Neural cell (in vitro differentiated cells): ENCODE results near the gene TCP11.

Experiments
- EZH2 ChIP-seq: fragments of 200-600, 300-800 bp; shearing (Covaris generic), sonication (generic); IDR thresholded peaks from 2 replicates; pipeline ENCODE4 v1.6.1; 2014; ENCODE audit warnings: antibody characterized with exemption, low read length, borderline replicate concordance, mild to moderate bottlenecking; ENCODE audit not compliant: insufficient read depth, poor library complexity, severe bottlenecking
- TAF1 ChIP-seq: IDR thresholded peaks from 2 replicates; pipeline ENCODE4 v1.6.1; 2012; ENCODE audit warnings: low read depth
- TF ChIP-seq, protein P1 (sequence below): fragments of 450-650 bp; IDR thresholded peaks from 2 replicates; pipeline ENCODE4 v1.5.1; 2014; ENCODE audit warnings: antibody characterized with exemption, mild to moderate bottlenecking, moderate library complexity; ENCODE audit not compliant: poor library complexity, severe bottlenecking

- TF ChIP-seq, protein P1, sequence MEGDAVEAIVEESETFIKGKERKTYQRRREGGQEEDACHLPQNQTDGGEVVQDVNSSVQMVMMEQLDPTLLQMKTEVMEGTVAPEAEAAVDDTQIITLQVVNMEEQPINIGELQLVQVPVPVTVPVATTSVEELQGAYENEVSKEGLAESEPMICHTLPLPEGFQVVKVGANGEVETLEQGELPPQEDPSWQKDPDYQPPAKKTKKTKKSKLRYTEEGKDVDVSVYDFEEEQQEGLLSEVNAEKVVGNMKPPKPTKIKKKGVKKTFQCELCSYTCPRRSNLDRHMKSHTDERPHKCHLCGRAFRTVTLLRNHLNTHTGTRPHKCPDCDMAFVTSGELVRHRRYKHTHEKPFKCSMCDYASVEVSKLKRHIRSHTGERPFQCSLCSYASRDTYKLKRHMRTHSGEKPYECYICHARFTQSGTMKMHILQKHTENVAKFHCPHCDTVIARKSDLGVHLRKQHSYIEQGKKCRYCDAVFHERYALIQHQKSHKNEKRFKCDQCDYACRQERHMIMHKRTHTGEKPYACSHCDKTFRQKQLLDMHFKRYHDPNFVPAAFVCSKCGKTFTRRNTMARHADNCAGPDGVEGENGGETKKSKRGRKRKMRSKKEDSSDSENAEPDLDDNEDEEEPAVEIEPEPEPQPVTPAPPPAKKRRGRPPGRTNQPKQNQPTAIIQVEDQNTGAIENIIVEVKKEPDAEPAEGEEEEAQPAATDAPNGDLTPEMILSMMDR: no peak
- TF ChIP-seq EZH2: no peak
- no peak for TF ChIP-seq TAF1
Measured at GRCh38 chr6:35174088-35174434, 32.9 kb upstream of the TCP11 start.
